Astrocyte (in vitro differentiated cells and primary cell): ENCODE results near the gene PURB. TPM values are rescaled to one million over a fixed set of nuclear protein-coding genes. Genes with fewer than 3 reads are reported as not detected.

Experiments
- DNase-seq: peaks from one replicate; pipeline ENCODE4 v3.0.0-alpha.2; 2010; ENCODE audit warnings: low read depth
- FAIRE-seq: peaks from 2 replicates; lab custom pipeline; 2011; peaks lifted over from hg19 to GRCh38; lab: Jason Lieb, UNC
- H2AFZ ChIP-seq: 2 replicates; pipeline ENCODE4 v1.6.0; 2012; ENCODE audit warnings: low read depth, low read length, inconsistent platforms
- H3K27ac ChIP-seq: 2 replicates; pipeline ENCODE4 v1.5.1; 2011; ENCODE audit warnings: low read depth, low read length, inconsistent platforms
- H3K27me3 ChIP-seq: 2 replicates; pipeline ENCODE4 v1.6.0; 2011; ENCODE audit warnings: low read length, inconsistent platforms; ENCODE audit not compliant: insufficient read depth
- H3K36me3 ChIP-seq: 2 replicates; pipeline ENCODE4 v1.5.1; 2011; ENCODE audit warnings: low read length, inconsistent platforms; ENCODE audit not compliant: insufficient read depth
- H3K4me1 ChIP-seq: 2 replicates; pipeline ENCODE4 v1.5.1; 2011; ENCODE audit warnings: low read length, inconsistent platforms; ENCODE audit not compliant: insufficient read depth
- H3K4me2 ChIP-seq: 2 replicates; pipeline ENCODE4 v1.6.0; 2012; ENCODE audit warnings: low read length, inconsistent platforms
- H3K4me3 ChIP-seq: 2 replicates; pipeline ENCODE4 v1.5.1; 2011; ENCODE audit warnings: low read depth, mild to moderate bottlenecking, low read length, inconsistent platforms; ENCODE audit not compliant: insufficient read depth
- H3K79me2 ChIP-seq: 2 replicates; pipeline ENCODE4 v1.6.0; 2012; ENCODE audit warnings: mild to moderate bottlenecking, low read length, inconsistent platforms; ENCODE audit not compliant: insufficient read depth
- H3K9ac ChIP-seq: 2 replicates; pipeline ENCODE4 v1.6.0; 2012; ENCODE audit warnings: mild to moderate bottlenecking, low read length, inconsistent platforms
- H3K9me3 ChIP-seq: 2 replicates; pipeline ENCODE4 v1.5.1; 2012; ENCODE audit warnings: low read depth, mild to moderate bottlenecking, low read length, inconsistent platforms; ENCODE audit not compliant: insufficient read depth
- H4K20me1 ChIP-seq: 2 replicates; pipeline ENCODE4 v1.6.0; 2012; ENCODE audit warnings: low read length, inconsistent platforms; ENCODE audit not compliant: insufficient read depth
- H3K27ac Mint-ChIP-seq: one replicate; pipeline ENCODE4 v1.8.0; 2021; ENCODE audit warnings: mild to moderate bottlenecking, mixed read lengths; ENCODE audit not compliant: unreplicated experiment
- H3K27me3 Mint-ChIP-seq: one replicate; pipeline ENCODE4 v1.8.0; 2021; ENCODE audit warnings: low read depth, mixed read lengths; ENCODE audit not compliant: unreplicated experiment
- H3K36me3 Mint-ChIP-seq: one replicate; pipeline ENCODE4 v1.8.0; 2021; ENCODE audit warnings: low read depth, mixed read lengths; ENCODE audit not compliant: unreplicated experiment
- H3K4me1 Mint-ChIP-seq: one replicate; pipeline ENCODE4 v1.8.0; 2021; ENCODE audit warnings: low read depth, mixed read lengths; ENCODE audit not compliant: unreplicated experiment
- H3K4me3 Mint-ChIP-seq: one replicate; pipeline ENCODE4 v1.8.0; 2021; ENCODE audit warnings: mild to moderate bottlenecking, moderate library complexity, mixed read lengths; ENCODE audit not compliant: unreplicated experiment
- H3K9me3 Mint-ChIP-seq: one replicate; pipeline ENCODE4 v1.8.0; 2021; ENCODE audit warnings: mild to moderate bottlenecking, mixed read lengths; ENCODE audit not compliant: unreplicated experiment
- CTCF ChIP-seq: IDR thresholded peaks from 2 replicates; pipeline ENCODE4 v1.5.1; 2011; ENCODE audit warnings: low read depth, mild to moderate bottlenecking, inconsistent platforms, low read length, moderate library complexity; ENCODE audit not compliant: insufficient read depth
- EZH2 ChIP-seq: IDR thresholded peaks from 2 replicates; pipeline ENCODE4 v1.6.1; 2012; ENCODE audit warnings: mild to moderate bottlenecking, low read length, inconsistent platforms; ENCODE audit not compliant: insufficient read depth
- total RNA-seq: library from RNA; stranded (reverse); gene quantifications from 2 replicates; pipeline ENCODE4 v1.2.1, GENCODE V29; 2021

PURB gene
- total RNA-seq, 1 donor from 2014 or later: 26.3 TPM

GRCh38 chr7:44899443-44899842 lies 14.1 kb upstream of the PURB start:
- H4K20me1 ChIP-seq: no peaks in the 10 kb centered on the region
- DNase-seq (no peak), FAIRE-seq (no peak)
- no peak overlapping the region for H3K4me3 Mint-ChIP-seq
- H3K4me2 ChIP-seq: no peak overlapping the region
- no peaks in the 10 kb centered on the region for H3K9me3 ChIP-seq
- peaks cover 4% of the 10 kb centered on the region for H3K9me3 Mint-ChIP-seq
- no peaks in the 10 kb centered on the region for H3K36me3 ChIP-seq
- no peak overlapping the region for H3K4me3 ChIP-seq
- H3K27ac ChIP-seq: no peak overlapping the region
- no peak overlapping the region for H3K9ac ChIP-seq
- no peak overlapping the region for H2AFZ ChIP-seq
- TF ChIP-seq CTCF (no peak), EZH2 (no peak)
- peaks cover 8% of the 10 kb centered on the region for H3K4me1 Mint-ChIP-seq
- H3K27me3 ChIP-seq: no peaks in the 10 kb centered on the region
- H3K79me2 ChIP-seq: no peaks in the 10 kb centered on the region
- no peak overlapping the region for H3K27ac Mint-ChIP-seq
- no peaks in the 10 kb centered on the region for H3K36me3 Mint-ChIP-seq
- no peaks in the 10 kb centered on the region for H3K27me3 Mint-ChIP-seq
- H3K4me1 ChIP-seq: no peaks in the 10 kb centered on the region

- no peak overlapping the region for H3K4me3 ChIP-seq
- Mint-ChIP-seq H3K4me3 (no peak overlapping the region), H3K36me3 (peaks cover 2% of the 10 kb centered on the region), H3K27ac (no peak overlapping the region), H3K27me3 (peaks cover 2% of the 10 kb centered on the region), H3K4me1 (peaks cover 8% of the 10 kb centered on the region), H3K9me3 (peaks cover 4% of the 10 kb centered on the region)
- no peaks in the 10 kb centered on the region for H3K9me3 ChIP-seq
- no peaks in the 10 kb centered on the region for H3K4me1 ChIP-seq
- no peak overlapping the region for H3K9ac ChIP-seq
- no peak for FAIRE-seq
- H3K79me2 ChIP-seq: no peaks in the 10 kb centered on the region
- no peak overlapping the region for H3K27ac ChIP-seq
- TF ChIP-seq EZH2: no peak
- TF ChIP-seq CTCF: no peak
- H3K36me3 ChIP-seq: no peaks in the 10 kb centered on the region
- H2AFZ ChIP-seq: no peak overlapping the region
- no peaks in the 10 kb centered on the region for H4K20me1 ChIP-seq
- no peak for DNase-seq
- no peaks in the 10 kb centered on the region for H3K27me3 ChIP-seq
- H3K4me2 ChIP-seq: no peak overlapping the region
These were observed 12.7 kb upstream of the PURB start for GRCh38 chr7:44898039-44898438.

GRCh38 chr7:44897309-44897708 lies 12.0 kb upstream of the PURB start:
- Histone ChIP-seq H3K79me2 (no peaks in the 10 kb centered on the region), H3K27ac (no peak overlapping the region), H2AFZ (no peak overlapping the region), H3K4me2 (peak overlapping the region; percentile 17), H3K4me3 (no peak overlapping the region), H3K9ac (no peak overlapping the region), H4K20me1 (no peaks in the 10 kb centered on the region), H3K36me3 (no peaks in the 10 kb centered on the region), H3K9me3 (no peaks in the 10 kb centered on the region), H3K27me3 (no peaks in the 10 kb centered on the region), H3K4me1 (no peaks in the 10 kb centered on the region)
- Mint-ChIP-seq H3K4me3 (no peak overlapping the region), H3K4me1 (peaks cover 8% of the 10 kb centered on the region), H3K9me3 (peaks cover 4% of the 10 kb centered on the region), H3K36me3 (peaks cover 2% of the 10 kb centered on the region), H3K27ac (no peak overlapping the region), H3K27me3 (peaks cover 2% of the 10 kb centered on the region)
- FAIRE-seq: no peak
- TF ChIP-seq CTCF (no peak), EZH2 (no peak)
- DNase-seq: peak; percentile 6
